Peyer's patch (tissue), 4 donors: ENCODE measurements around the gene DHRS1. TPM values are rescaled to one million over a fixed set of nuclear protein-coding genes. Genes with fewer than 3 reads are reported as not detected.

Experiments
- DNase-seq, 3 donors: peaks; one replicate each; pipeline ENCODE4 v3.0.0-alpha.2; 2017 to 2019
- H3K27ac ChIP-seq, 4 donors: fragments of 200-600 bp; sonication (generic); one replicate each; pipeline ENCODE4 v1.5.1; 2016 to 2019
- H3K27me3 ChIP-seq, 2 donors: fragments of 200-600 bp; sonication (generic); one replicate each; pipeline ENCODE4 v1.5.1; 2019
- H3K36me3 ChIP-seq, 3 donors: fragments of 200-600 bp; sonication (generic); one replicate each; pipeline ENCODE4 v1.5.1; 2016 to 2019
- H3K4me1 ChIP-seq, 4 donors: fragments of 200-600 bp; sonication (generic); one replicate each; pipeline ENCODE4 v1.5.1; 2016 to 2019
- H3K4me3 ChIP-seq, 4 donors: fragments of 200-600 bp; sonication (generic); 1 replicate in 3 of 4; 2 replicates in 1 of 4; pipeline ENCODE4 v1.5.1; 2016 to 2019; ENCODE audit warnings: mild to moderate bottlenecking in 1 of 4
- H3K9me3 ChIP-seq, 4 donors: fragments of 200-600 bp; sonication (generic); one replicate each; pipeline ENCODE4 v1.5.1; 2016 to 2019; ENCODE audit warnings: mild to moderate bottlenecking in 1 of 4
- CTCF ChIP-seq, 6 experiments: fragments of 450-650 bp in 4 of 6; fragments of 200-600 bp in 2 of 6; sonication (generic) in 1 of 6; IDR thresholded peaks; one replicate each; pipeline ENCODE4 v1.5.1; 2017 to 2019; ENCODE audit warnings: antibody characterized with exemption in 6 of 6, mild to moderate bottlenecking in 3 of 6, moderate library complexity in 1 of 6
- POLR2A ChIP-seq, 2 donors: fragments of 450-650 bp; IDR thresholded peaks; one replicate each; pipeline ENCODE4 v1.5.1; 2017; ENCODE audit warnings: antibody characterized with exemption in 2 of 2, mild to moderate bottlenecking in 2 of 2, moderate library complexity in 2 of 2
- total RNA-seq, 4 donors: library from RNA; depleted of rRNA; stranded (reverse); fragments of >200 nt; gene quantifications; one replicate each; pipeline ENCODE4 v1.1.0, GENCODE V29; 2016

The DHRS1 gene
- total RNA-seq, 4 donors from 2014 or later, result 51.2 to 130 (median 67.1) TPM

- TF ChIP-seq CTCF (IDR thresholded peaks at IDR 0.05) (no peak), POLR2A (IDR thresholded peaks at IDR 0.05) (no peak)
- H3K27ac ChIP-seq, result no peak overlapping the region
- no peaks in the 10 kb centered on the region for H3K9me3 ChIP-seq
- peaks cover 0 to 5% (median 0%) of the 10 kb centered on the region in 4 donors for H3K4me1 ChIP-seq
- H3K4me3 ChIP-seq, result no peak overlapping the region
- DNase-seq, result no peak
- no peaks in the 10 kb centered on the region for H3K27me3 ChIP-seq
- H3K36me3 ChIP-seq, result no peaks in the 10 kb centered on the region
Observed at GRCh38 chr14:24321212-24321975, 21.8 kb upstream of the DHRS1 start.

GRCh38 chr14:24317141-24317928, 17.8 kb upstream of the DHRS1 start:
- no peak for DNase-seq
- Histone ChIP-seq H3K27ac (no peak overlapping the region), H3K27me3 (no peaks in the 10 kb centered on the region), H3K36me3 (no peaks in the 10 kb centered on the region), H3K4me1 (peaks cover 0 to 36% (median 11%) of the 10 kb centered on the region in 4 donors), H3K4me3 (no peak overlapping the region), H3K9me3 (no peaks in the 10 kb centered on the region)
- TF ChIP-seq CTCF (IDR thresholded peaks at IDR 0.05), result no peak
- TF ChIP-seq POLR2A (IDR thresholded peaks at IDR 0.05), result no peak

GRCh38 chr14:24316597-24316950, 17.0 kb upstream of the DHRS1 start:
- H3K4me1 ChIP-seq, result peaks cover 0 to 41% (median 16%) of the 10 kb centered on the region in 4 donors
- DNase-seq, result no peak
- peak overlapping the region in 2 of 4 donors; percentile 27 to 33 for H3K4me3 ChIP-seq
- H3K36me3 ChIP-seq, result no peaks in the 10 kb centered on the region
- no peaks in the 10 kb centered on the region for H3K27me3 ChIP-seq
- TF ChIP-seq CTCF (IDR thresholded peaks at IDR 0.05), result no peak
- TF ChIP-seq POLR2A (IDR thresholded peaks at IDR 0.05), result no peak
- peak overlapping the region in 3 of 4 donors; percentile 32 to 84 (median 72) for H3K27ac ChIP-seq
- H3K9me3 ChIP-seq, result no peaks in the 10 kb centered on the region

- Histone ChIP-seq H3K36me3 (no peaks in the 10 kb centered on the region), H3K4me1 (peaks cover 0 to 46% (median 16%) of the 10 kb centered on the region in 4 donors), H3K9me3 (no peaks in the 10 kb centered on the region), H3K27me3 (no peaks in the 10 kb centered on the region), H3K4me3 (peak overlapping the region in 2 of 4 donors; percentile 27 to 33), H3K27ac (peak overlapping the region in 3 of 4 donors; percentile 32 to 84 (median 72))
- peak in 2 of 3 donors; percentile 86 to 89 for DNase-seq
- TF ChIP-seq CTCF (IDR thresholded peaks at IDR 0.05) (peak in 4 of 6 experiments; percentile 25 to 67 (median 60)), POLR2A (IDR thresholded peaks at IDR 0.05) (no peak)
Observed at GRCh38 chr14:24315807-24316596, 16.4 kb upstream of the DHRS1 start.

- no peaks in the 10 kb centered on the region for H3K9me3 ChIP-seq
- peak overlapping the region; percentile 28 to 84 (median 52) for H3K27ac ChIP-seq
- H3K4me1 ChIP-seq, result peaks cover 0 to 51% (median 19%) of the 10 kb centered on the region in 4 donors
- H3K4me3 ChIP-seq, result peak overlapping the region in 2 of 4 donors; percentile 27 to 33
- no peak for TF ChIP-seq POLR2A (IDR thresholded peaks at IDR 0.05)
- no peak for TF ChIP-seq CTCF (IDR thresholded peaks at IDR 0.05)
- no peaks in the 10 kb centered on the region for H3K27me3 ChIP-seq
- DNase-seq, result no peak
- H3K36me3 ChIP-seq, result no peaks in the 10 kb centered on the region
Observed at GRCh38 chr14:24315243-24315806, 15.7 kb upstream of the DHRS1 start.
